GM12878 (cell line): ENCODE data around the gene C19orf18. TPM values are rescaled to one million over a fixed set of nuclear protein-coding genes. Genes with fewer than 3 reads are reported as not detected.

Experiments used
- ATAC-seq: fragments of 200-7000 bp; cut with Tn5 transposase; 3 replicates; pipeline ENCODE4 v1.9.1; 2020; ENCODE audit warnings: mild to moderate bottlenecking, moderate library complexity
- Bru-seq: library from RNA; stranded (reverse); fragments of 400-500 nt; gene quantifications from one replicate; lab custom pipeline; 2021; lab: Mats Ljungman, UMichigan
- BruChase-seq, 2 experiments: library from RNA; stranded (reverse); fragments of 400-500 nt; gene quantifications; one replicate each; lab custom pipeline; 2021; lab: Mats Ljungman, UMichigan
- BruUV-seq: library from RNA; stranded (reverse); fragments of 400-500 nt; replicated peaks from 2 replicates; lab custom pipeline; 2021; lab: Mats Ljungman, UMichigan
- CTCF ChIA-PET: fragments of 300-600 bp; sonication (Branson Sonifier 250); formaldehyde crosslinking; extraction: SDS; loops from one replicate; lab custom pipeline; 2021; ENCODE audit warnings: inconsistent platforms; lab: Yijun Ruan, JAX
- POLR2A ChIA-PET: fragments of 350-600 bp; formaldehyde crosslinking; extraction: SDS; loops from one replicate; lab custom pipeline; 2021; ENCODE audit warnings: inconsistent platforms; lab: Charles Lee
- RAD21 ChIA-PET: fragments of 300-600 bp; sonication (Branson Sonifier 250); formaldehyde crosslinking; loops from one replicate; lab custom pipeline; 2023; ENCODE audit warnings: antibody characterized with exemption; ENCODE audit not compliant: unreplicated experiment; lab: Charles Lee
- SMC1A ChIA-PET: fragments of 300-600 bp; sonication (Branson Sonifier 250); formaldehyde crosslinking; loops from one replicate; lab custom pipeline; 2023; ENCODE audit not compliant: unreplicated experiment, uncharacterized antibody; lab: Charles Lee
- DNase-seq: peaks from one replicate; pipeline ENCODE4 v3.0.0-alpha.2; 2011; ENCODE audit warnings: low read depth, low spot score
- FAIRE-seq: peaks from 3 replicates; lab custom pipeline; 2011; peaks lifted over from hg19 to GRCh38; lab: Jason Lieb, UNC
- H2AFZ ChIP-seq: 2 replicates; pipeline ENCODE4 v1.6.0; 2011; ENCODE audit warnings: low read depth, low read length, control low read depth; ENCODE audit not compliant: control insufficient read depth
- H3K27ac ChIP-seq: 2 replicates; pipeline ENCODE4 v1.5.1; 2011; ENCODE audit warnings: control low read depth; ENCODE audit not compliant: control insufficient read depth, insufficient read depth
- H3K27me3 ChIP-seq, 2 experiments: replicated peaks in 1 of 2; 2 replicates each; pipeline versions ENCODE4 v1.6.0 to v1.6.1; 2011; ENCODE audit warnings: low read length in 1 of 2; ENCODE audit not compliant: control insufficient read depth in 2 of 2, insufficient read depth in 2 of 2
- H3K36me3 ChIP-seq, 2 experiments: 2 replicates each; pipeline ENCODE4 v1.5.1; 2011; ENCODE audit warnings: low read length in 1 of 2; ENCODE audit not compliant: control insufficient read depth in 2 of 2, insufficient read depth in 2 of 2
- H3K4me1 ChIP-seq: 2 replicates; pipeline ENCODE4 v1.6.1; 2011; ENCODE audit warnings: mild to moderate bottlenecking, low read length, moderate library complexity, mixed read lengths; ENCODE audit not compliant: control insufficient read depth, insufficient read depth
- H3K4me2 ChIP-seq: 2 replicates; pipeline ENCODE4 v1.6.0; 2011; ENCODE audit warnings: control low read depth; ENCODE audit not compliant: control insufficient read depth, insufficient read depth
- H3K4me3 ChIP-seq: fragments of 200-600 bp; sonication (generic); 2 replicates; pipeline ENCODE4 v1.5.1; 2016
- H3K79me2 ChIP-seq: 2 replicates; pipeline ENCODE4 v1.6.0; 2011; ENCODE audit warnings: low read length; ENCODE audit not compliant: control insufficient read depth, insufficient read depth
- H3K9ac ChIP-seq: 2 replicates; pipeline ENCODE4 v1.8.0; 2011; ENCODE audit warnings: low read length, control low read depth, mixed read lengths; ENCODE audit not compliant: control insufficient read depth, insufficient read depth
- H3K9me3 ChIP-seq: replicated peaks from 3 replicates; pipeline ENCODE4 v1.5.1; 2011; ENCODE audit warnings: mild to moderate bottlenecking, low read length; ENCODE audit not compliant: control insufficient read depth, insufficient read depth
- H4K20me1 ChIP-seq: 2 replicates; pipeline ENCODE4 v1.6.0; 2011; ENCODE audit not compliant: control insufficient read depth, insufficient read depth
- GABPA ChIP-seq: IDR thresholded peaks from 2 replicates; pipeline ENCODE4 v1.6.1; 2014; ENCODE audit warnings: antibody characterized with exemption, low read depth, mild to moderate bottlenecking, inconsistent platforms
- HDAC2 ChIP-seq: fragments of 200-600 bp; sonication (generic); IDR thresholded peaks from 2 replicates; pipeline ENCODE4 v1.6.1; 2017
- SIN3A ChIP-seq: IDR thresholded peaks from 2 replicates; pipeline ENCODE4 v1.6.1; 2012; ENCODE audit warnings: low read depth, low read length, improper control_type of control experiment
- WGBS: methylation state at CpG from one replicate; pipeline ENCODE4 v1.1.6; 2016; ENCODE audit warnings: low lambda C conversion rate; ENCODE audit not compliant: insufficient replicate concordance, insufficient coverage; ENCODE audit errors: missing lambda C conversion rate; 5-methylcytosine and 5-hydroxymethylcytosine counted together
- in situ Hi-C: fragments of 300-500 bp; cut with MboI; formaldehyde crosslinking; loops from 9 replicates; pipeline ENCODE4 v1.14.3; 2018; ENCODE audit warnings: mixed read lengths
- intact Hi-C: fragments of 100-400 bp; cut with micrococcal nuclease; formaldehyde crosslinking; loops from one replicate; pipeline ENCODE4 v1.14.2; 2022; ENCODE audit not compliant: unreplicated experiment
- long read RNA-seq, 2 experiments: library from polyadenylated mRNA; unstranded; transcript quantifications; one replicate each; pipeline ENCODE4 v2.0.0, GENCODE V29; 2019 to 2020
- polyA minus RNA-seq, 3 experiments: library from RNA; depleted of rRNA, polyadenylated mRNA; stranded (reverse); fragments of >200 nt; gene quantifications; 2 replicates each; pipeline ENCODE4 v1.2.3, GENCODE V29; 2011
- polyA plus RNA-seq, 11 experiments: library from polyadenylated mRNA; depleted of rRNA in 4 of 11; unstranded in 6 of 11; stranded (reverse) in 5 of 11; fragments of >200 nt; fragmentation: Nextera tagmentation in 4 of 11; fragmentation: Illumina TruSeq in 1 of 11; extraction: Ambion mirVana in 4 of 11; extraction: Trizol in 1 of 11; gene quantifications; 1 replicate in 1 of 11; 2 replicates in 10 of 11; pipeline versions ENCODE4 v1.2.1 to v1.2.3, GENCODE V29; 2011 to 2016; ENCODE audit warnings: inconsistent platforms in 2 of 11, missing spikeins in 2 of 11, low read depth in 1 of 11
- total RNA-seq, 4 experiments: library from RNA; depleted of rRNA in 3 of 4; stranded (reverse); fragments of >200 nt in 3 of 4; fragmentation: Illumina TruSeq in 1 of 4; extraction: Trizol in 1 of 4; gene quantifications; 2 replicates each; pipeline versions ENCODE4 v1.2.1 to v1.2.3, GENCODE V29; 2013 to 2021
- TF ChIP-seq, protein P1 (sequence below): fragments of 450-650 bp; formaldehyde crosslinking; IDR thresholded peaks from 2 replicates; pipeline ENCODE4 v1.4.0; 2020; ENCODE audit warnings: mild to moderate bottlenecking, moderate library complexity

Gene C19orf18
- total RNA-seq (2013; cell fraction: nucleolus; rRNA removed) = not detected in 2 replicates
- total RNA-seq (2014; rRNA removed) (not detected in 2 replicates), total RNA-seq (2014; rRNA removed; fragmentation: Illumina TruSeq; extraction: Trizol) (0.28 TPM in 1 of 2 replicates, not detected in the other), total RNA-seq (2021) (not detected in 2 replicates), polyA plus RNA-seq (2011; rRNA removed) (0.12 TPM in 1 of 2 replicates, not detected in the other), polyA plus RNA-seq (2014; fragmentation: Illumina TruSeq; extraction: Trizol) (0.30 TPM in 1 of 2 replicates, not detected in the other), polyA plus RNA-seq (2014; fragmentation: Nextera tagmentation; extraction: Ambion mirVana) (under 1 TPM in 1 of 2 experiments, not detected in 1; 0.21 TPM), polyA plus RNA-seq (2014; rRNA removed) (0.29 TPM in 1 of 2 replicates, not detected in the other), polyA plus RNA-seq (2016; fragmentation: Nextera tagmentation; extraction: Ambion mirVana) (not detected), polyA minus RNA-seq (2011; rRNA and poly(A)+ RNA removed) (not detected in 2 replicates), Bru-seq, nascent RNA (percentile 41 among the genes with signal in this experiment), BruChase-seq, experiment 1, labeled RNA remaining after a 6-hour chase (percentile 52 among the genes with signal in this experiment), BruChase-seq, experiment 2, labeled RNA remaining after a 2-hour chase (percentile 45 among the genes with signal in this experiment)
- polyA plus RNA-seq (2011; ENCODE audit: low read depth) = not detected
- polyA plus RNA-seq (2011; cell fraction: cytosol; rRNA removed) = not detected in 2 replicates
- not detected in 2 replicates for polyA plus RNA-seq (2011; cell fraction: nucleus; rRNA removed)
- 0.13 and 0.24 TPM in 2 replicates for polyA plus RNA-seq (2012)
- not detected in 2 replicates for polyA minus RNA-seq (2011; cell fraction: cytosol; rRNA and poly(A)+ RNA removed)
- polyA minus RNA-seq (2011; cell fraction: nucleus; rRNA and poly(A)+ RNA removed) = not detected in 2 replicates
- long read RNA-seq, experiment 1 = 0 reads
- long read RNA-seq, experiment 2 = 0 reads

- no peak for ATAC-seq
- Histone ChIP-seq H3K36me3 (no peaks in the 10 kb centered on the region), H3K4me2 (no peak within 1 kb of the TSS), H3K4me3 (no peak within 1 kb of the TSS), H2AFZ (no peak within 1 kb of the TSS)
- RAD21 ChIA-PET = no interaction called here
- in situ Hi-C loops = no loop called here
- intact Hi-C loops = no loop called here
- TF ChIP-seq SIN3A (no peak), GABPA (no peak), HDAC2 (no peak)
- TF ChIP-seq, protein P1, sequence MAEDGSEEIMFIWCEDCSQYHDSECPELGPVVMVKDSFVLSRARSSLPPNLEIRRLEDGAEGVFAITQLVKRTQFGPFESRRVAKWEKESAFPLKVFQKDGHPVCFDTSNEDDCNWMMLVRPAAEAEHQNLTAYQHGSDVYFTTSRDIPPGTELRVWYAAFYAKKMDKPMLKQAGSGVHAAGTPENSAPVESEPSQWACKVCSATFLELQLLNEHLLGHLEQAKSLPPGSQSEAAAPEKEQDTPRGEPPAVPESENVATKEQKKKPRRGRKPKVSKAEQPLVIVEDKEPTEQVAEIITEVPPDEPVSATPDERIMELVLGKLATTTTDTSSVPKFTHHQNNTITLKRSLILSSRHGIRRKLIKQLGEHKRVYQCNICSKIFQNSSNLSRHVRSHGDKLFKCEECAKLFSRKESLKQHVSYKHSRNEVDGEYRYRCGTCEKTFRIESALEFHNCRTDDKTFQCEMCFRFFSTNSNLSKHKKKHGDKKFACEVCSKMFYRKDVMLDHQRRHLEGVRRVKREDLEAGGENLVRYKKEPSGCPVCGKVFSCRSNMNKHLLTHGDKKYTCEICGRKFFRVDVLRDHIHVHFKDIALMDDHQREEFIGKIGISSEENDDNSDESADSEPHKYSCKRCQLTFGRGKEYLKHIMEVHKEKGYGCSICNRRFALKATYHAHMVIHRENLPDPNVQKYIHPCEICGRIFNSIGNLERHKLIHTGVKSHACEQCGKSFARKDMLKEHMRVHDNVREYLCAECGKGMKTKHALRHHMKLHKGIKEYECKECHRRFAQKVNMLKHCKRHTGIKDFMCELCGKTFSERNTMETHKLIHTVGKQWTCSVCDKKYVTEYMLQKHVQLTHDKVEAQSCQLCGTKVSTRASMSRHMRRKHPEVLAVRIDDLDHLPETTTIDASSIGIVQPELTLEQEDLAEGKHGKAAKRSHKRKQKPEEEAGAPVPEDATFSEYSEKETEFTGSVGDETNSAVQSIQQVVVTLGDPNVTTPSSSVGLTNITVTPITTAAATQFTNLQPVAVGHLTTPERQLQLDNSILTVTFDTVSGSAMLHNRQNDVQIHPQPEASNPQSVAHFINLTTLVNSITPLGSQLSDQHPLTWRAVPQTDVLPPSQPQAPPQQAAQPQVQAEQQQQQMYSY = no peak
- TF ChIP-seq, all 136 proteins: peak for 0
- peaks cover 28% of the 10 kb centered on the region for H3K9me3 ChIP-seq
- POLR2A ChIA-PET = no interaction called here
- no peak for DNase-seq
- H3K4me1 ChIP-seq = no peaks in the 10 kb centered on the region
- no peaks in the 10 kb centered on the region for H3K27me3 ChIP-seq
- no peaks in the 10 kb centered on the region for H4K20me1 ChIP-seq
- H3K27ac ChIP-seq = no peak within 1 kb of the TSS
- 85% methylated on average over 4 of the region's 4 CpGs for WGBS
- CTCF ChIA-PET = no interaction called here
- no peaks in the 10 kb centered on the region for H3K79me2 ChIP-seq
- no TSS peak for BruUV-seq
- SMC1A ChIA-PET = no interaction called here
- H3K9ac ChIP-seq = no peak within 1 kb of the TSS
- no peak for FAIRE-seq
Measured at GRCh38 chr19:57974434-57974833, at the start of gene C19orf18. Gene C19orf18 (minus strand): TSS chr19:57974534. CDS start chr19:57974432, 102 bp downstream.
